IMR-90 (cell line): Measurements from ENCODE around the gene NTSR1. TPM values are rescaled to one million over a fixed set of nuclear protein-coding genes. Genes with fewer than 3 reads are reported as not detected.

Experiments used
- ATAC-seq: fragments of 200-7000 bp; cut with Tn5 transposase; 2 replicates; pipeline ENCODE4 v1.9.1; 2020; ENCODE audit warnings: low read depth, mild to moderate bottlenecking, moderate library complexity
- BruUV-seq: library from RNA; stranded (reverse); fragments of 400-500 nt; replicated peaks from 2 replicates; lab custom pipeline; 2021; lab: Mats Ljungman, UMichigan
- CTCF ChIA-PET: fragments of 300-600 bp; formaldehyde crosslinking; extraction: SDS; loops from one replicate; lab custom pipeline; 2021; ENCODE audit warnings: antibody characterized with exemption; lab: Yijun Ruan, JAX
- POLR2A ChIA-PET: fragments of 300-600 bp; sonication (Branson Sonifier 250); formaldehyde crosslinking; loops from one replicate; lab custom pipeline; 2022; ENCODE audit warnings: antibody characterized with exemption; ENCODE audit not compliant: unreplicated experiment; lab: Charles Lee
- DNase-seq: peaks from one replicate; pipeline ENCODE4 v3.0.0; 2013
- H2AFZ ChIP-seq: replicated peaks from 2 replicates; pipeline ENCODE3; 2013; ENCODE audit warnings: low read length, mild to moderate bottlenecking; ENCODE audit not compliant: poor library complexity
- H2AK5ac ChIP-seq: 2 replicates; pipeline ENCODE4 v1.6.1; 2013; ENCODE audit warnings: low read depth, low read length, inconsistent platforms
- H2AK9ac ChIP-seq: replicated peaks from 2 replicates; pipeline ENCODE3; 2013; ENCODE audit warnings: mild to moderate bottlenecking, low read depth, low read length, moderate library complexity; ENCODE audit not compliant: poor library complexity
- H2BK120ac ChIP-seq: 2 replicates; pipeline ENCODE4 v1.6.1; 2013; ENCODE audit warnings: low read depth, low read length, inconsistent platforms
- H2BK15ac ChIP-seq: 3 replicates; pipeline ENCODE4 v1.6.1; 2013; ENCODE audit warnings: low read depth, low read length, inconsistent platforms
- H2BK20ac ChIP-seq: 2 replicates; pipeline ENCODE4 v1.6.1; 2013; ENCODE audit warnings: low read depth, mild to moderate bottlenecking, inconsistent platforms, low read length, moderate library complexity
- H2BK5ac ChIP-seq: 2 replicates; pipeline ENCODE4 v1.6.1; 2013; ENCODE audit warnings: mild to moderate bottlenecking, low read depth, low read length, inconsistent platforms; ENCODE audit not compliant: poor library complexity, severe bottlenecking
- H3K14ac ChIP-seq: replicated peaks from 2 replicates; pipeline ENCODE4 v1.6.1; 2013; ENCODE audit warnings: low read depth, low read length, inconsistent platforms
- H3K18ac ChIP-seq: 2 replicates; pipeline ENCODE4 v1.6.1; 2013; ENCODE audit warnings: low read depth, low read length, control low read depth
- H3K23ac ChIP-seq: 2 replicates; pipeline ENCODE4 v1.6.1; 2013; ENCODE audit warnings: low read depth, low read length, inconsistent platforms
- H3K27ac ChIP-seq: 2 replicates; pipeline ENCODE4 v1.5.1; 2013; ENCODE audit warnings: mild to moderate bottlenecking, control low read depth, low read length; ENCODE audit not compliant: insufficient read depth
- H3K27me3 ChIP-seq: 2 replicates; pipeline ENCODE4 v1.6.1; 2013; ENCODE audit warnings: low read length; ENCODE audit not compliant: control insufficient read depth, insufficient read depth
- H3K36me3 ChIP-seq: 2 replicates; pipeline ENCODE4 v1.6.1; 2013; ENCODE audit warnings: low read length, mixed read lengths; ENCODE audit not compliant: control insufficient read depth, insufficient read depth
- H3K4ac ChIP-seq: 2 replicates; pipeline ENCODE4 v1.6.1; 2013; ENCODE audit warnings: low read depth, low read length, inconsistent platforms
- H3K4me1 ChIP-seq: 2 replicates; pipeline ENCODE4 v1.6.1; 2013; ENCODE audit warnings: low read length, mixed read lengths; ENCODE audit not compliant: control insufficient read depth, insufficient read depth
- H3K4me2 ChIP-seq: 2 replicates; pipeline ENCODE4 v1.6.1; 2013; ENCODE audit warnings: low read depth, mild to moderate bottlenecking, control low read depth, low read length, moderate library complexity
- H3K4me3 ChIP-seq: 2 replicates; pipeline ENCODE4 v1.5.1; 2013; ENCODE audit warnings: low read depth, mild to moderate bottlenecking, control low read depth, low read length, moderate library complexity; ENCODE audit not compliant: insufficient read depth
- H3K56ac ChIP-seq: 2 replicates; pipeline ENCODE4 v1.6.1; 2013; ENCODE audit warnings: low read length, inconsistent platforms; ENCODE audit not compliant: insufficient read depth; ENCODE audit errors: extremely low read depth
- H3K79me1 ChIP-seq, 2 experiments: 2 replicates each; pipeline ENCODE4 v1.6.1; 2013; ENCODE audit warnings: low read length in 2 of 2, inconsistent platforms in 1 of 2, low read depth in 1 of 2
- H3K9ac ChIP-seq: 2 replicates; pipeline ENCODE4 v1.6.1; 2013; ENCODE audit warnings: low read depth, low read length, control low read depth
- H3K9me1 ChIP-seq: 2 replicates; pipeline ENCODE4 v1.6.1; 2013; ENCODE audit warnings: low read length, inconsistent platforms; ENCODE audit not compliant: insufficient read depth
- H3K9me3 ChIP-seq: 2 replicates; pipeline ENCODE4 v1.6.1; 2013; ENCODE audit warnings: low read length; ENCODE audit not compliant: control insufficient read depth, insufficient read depth
- H4K20me1 ChIP-seq: 2 replicates; pipeline ENCODE4 v1.6.1; 2013; ENCODE audit warnings: low read length, inconsistent platforms; ENCODE audit not compliant: insufficient read depth
- H4K5ac ChIP-seq: 2 replicates; pipeline ENCODE4 v1.6.1; 2013; ENCODE audit warnings: mild to moderate bottlenecking, low read depth, low read length, control low read depth
- H4K8ac ChIP-seq, 2 experiments: 2 replicates each; pipeline ENCODE4 v1.6.1; 2013; ENCODE audit warnings: low read depth in 2 of 2, low read length in 2 of 2, control low read depth in 1 of 2, inconsistent platforms in 1 of 2
- H4K91ac ChIP-seq: 2 replicates; pipeline ENCODE4 v1.6.1; 2013; ENCODE audit warnings: low read depth, low read length, inconsistent platforms; ENCODE audit not compliant: insufficient read depth
- MXI1 ChIP-seq: IDR thresholded peaks from 2 replicates; pipeline ENCODE4 v1.6.1; 2012; ENCODE audit warnings: low read depth, mild to moderate bottlenecking, low read length, moderate library complexity, borderline replicate concordance
- RAD21 ChIP-seq: IDR thresholded peaks from 2 replicates; pipeline ENCODE4 v1.6.1; 2012; ENCODE audit warnings: low read length, improper control_type of control experiment
- WGBS, 2 experiments: methylation state at CpG; one replicate each; pipeline versions ENCODE4 v1.1.5 to v1.1.7; 2013; ENCODE audit warnings: missing lambda C conversion rate in 2 of 2; ENCODE audit not compliant: insufficient read length in 1 of 2; ENCODE audit errors: extremely low coverage in 2 of 2; 5-methylcytosine and 5-hydroxymethylcytosine counted together
- dilution Hi-C: fragments of 300-500 bp; cut with HindIII; formaldehyde crosslinking; loops from one replicate; pipeline ENCODE4 v1.14.3; 2018; ENCODE audit warnings: low sequenced_read_pairs; ENCODE audit not compliant: unreplicated experiment
- in situ Hi-C: fragments of 300-500 bp; cut with MboI; formaldehyde crosslinking; loops from 3 replicates; pipeline ENCODE4 v1.14.3; 2019; ENCODE audit warnings: low sequenced_read_pairs, inconsistent platforms, mixed read lengths
- intact Hi-C: fragments of 100-400 bp; cut with micrococcal nuclease; formaldehyde crosslinking; loops from 2 replicates; pipeline ENCODE4 v1.10.0; 2022
- polyA plus RNA-seq, 3 experiments: library from polyadenylated mRNA; depleted of rRNA; stranded (reverse); fragments of >200 nt; gene quantifications; 2 replicates each; pipeline ENCODE4 v1.2.3, GENCODE V29; 2012; ENCODE audit warnings: low replicate concordance in 1 of 3
- total RNA-seq: library from RNA; depleted of rRNA; stranded (reverse); fragments of >200 nt; gene quantifications from 2 replicates; pipeline ENCODE4 v1.2.3, GENCODE V29; 2012

NTSR1 gene
- total and polyA plus RNA-seq, 2 of the 4 experiments (the other 2 are of a cell fraction): 0.54 to 1.8 TPM

GRCh38 chr20:62760856-62761758, 52.5 kb downstream of the NTSR1 start:
- peak; percentile 11; the same call in 1 of the 2 replicates for ATAC-seq
- dilution Hi-C loops: no loop called here

More at GRCh38 chr20:62760856-62761758, 52.5 kb downstream of the NTSR1 start:
- Histone ChIP-seq H4K20me1 (no peaks in the 10 kb centered on the region), H3K18ac (no peak overlapping the region), H2BK5ac (no peak overlapping the region), H2AK9ac (no peak overlapping the region), H3K9ac (no peak overlapping the region), H3K14ac (no peak overlapping the region), H3K9me3 (peaks cover 2% of the 10 kb centered on the region; the same call in 1 of the 2 replicates), H3K36me3 (no peaks in the 10 kb centered on the region), H4K8ac (no peak overlapping the region), H3K23ac (no peak overlapping the region), H2BK120ac (no peak overlapping the region), H2AK5ac (peak overlapping the region; percentile 59; the same call in 1 of the 2 replicates), H4K91ac (no peak overlapping the region), H3K27me3 (peaks cover 8% of the 10 kb centered on the region; the same call in 1 of the 2 replicates), H3K4ac (no peak overlapping the region), H3K4me3 (no peak overlapping the region), H3K9me1 (no peaks in the 10 kb centered on the region), H2BK15ac (no peak overlapping the region), H4K5ac (no peak overlapping the region), H3K4me1 (peaks cover 2% of the 10 kb centered on the region; the same call in 1 of the 2 replicates), H3K27ac (no peak overlapping the region), H3K79me1 (no peaks in the 10 kb centered on the region), H2BK20ac (no peak overlapping the region), H2AFZ (peak overlapping the region; percentile 58), H3K4me2 (no peak overlapping the region), H3K56ac (no peak overlapping the region)
- ChIA-PET POLR2A (no interaction called here), CTCF (no interaction called here)
- BruUV-seq: no TSS peak
- no peak for TF ChIP-seq MXI1
- TF ChIP-seq RAD21: no peak
- DNase-seq: no peak
- in situ Hi-C loops: no loop called here
- WGBS, 2 experiments: 38% methylated on average over 6 of the region's 26 CpGs; no CpG with 5 or more reads in 1 of the 2 experiments
- intact Hi-C loops: no loop called here
